Trophoblast cell (in vitro differentiated cells and primary cell): ENCODE measurements around the gene RCBTB2.

Experiments
- DNase-seq, 2 donors: peaks; one replicate each; pipeline ENCODE4 v3.0.0-alpha.2; 2016
- H2AFZ ChIP-seq: 2 replicates; pipeline ENCODE4 v1.6.1; 2013; ENCODE audit warnings: low read length, moderate library complexity, mild to moderate bottlenecking; ENCODE audit not compliant: insufficient read depth, poor library complexity
- H2AK5ac ChIP-seq: 2 replicates; pipeline ENCODE4 v1.6.1; 2013; ENCODE audit warnings: mild to moderate bottlenecking, low read length
- H2BK120ac ChIP-seq: 2 replicates; pipeline ENCODE4 v1.6.1; 2013; ENCODE audit warnings: low read length, mild to moderate bottlenecking, moderate library complexity; ENCODE audit not compliant: insufficient read depth, poor library complexity
- H2BK12ac ChIP-seq: 2 replicates; pipeline ENCODE4 v1.6.1; 2013; ENCODE audit warnings: mild to moderate bottlenecking, low read length, moderate library complexity
- H2BK5ac ChIP-seq: 2 replicates; pipeline ENCODE4 v1.6.1; 2013; ENCODE audit warnings: low read length, low read depth, moderate library complexity, mild to moderate bottlenecking; ENCODE audit not compliant: poor library complexity
- H3K14ac ChIP-seq: 2 replicates; pipeline ENCODE4 v1.6.1; 2013; ENCODE audit warnings: mild to moderate bottlenecking, low read length
- H3K18ac ChIP-seq: 2 replicates; pipeline ENCODE4 v1.6.1; 2013; ENCODE audit warnings: mild to moderate bottlenecking, low read length
- H3K23ac ChIP-seq: 2 replicates; pipeline ENCODE4 v1.6.1; 2013; ENCODE audit warnings: low read length
- H3K27ac ChIP-seq: 2 replicates; pipeline ENCODE4 v1.5.1; 2013; ENCODE audit warnings: low read depth, mild to moderate bottlenecking, inconsistent platforms, low read length, moderate library complexity
- H3K27me3 ChIP-seq: 2 replicates; pipeline ENCODE4 v1.6.1; 2013; ENCODE audit warnings: inconsistent platforms, mild to moderate bottlenecking, low read length, moderate library complexity; ENCODE audit not compliant: insufficient read depth
- H3K36me3 ChIP-seq, 2 experiments: 1 replicate in 1 of 2; 2 replicates in 1 of 2; pipeline ENCODE4 v1.6.1; 2013; ENCODE audit warnings: low read length in 2 of 2, mild to moderate bottlenecking in 2 of 2, moderate library complexity in 1 of 2; ENCODE audit not compliant: insufficient read depth in 2 of 2, control insufficient read depth in 1 of 2
- H3K4ac ChIP-seq: 2 replicates; pipeline ENCODE4 v1.6.1; 2013; ENCODE audit warnings: low read depth, mild to moderate bottlenecking, low read length, moderate library complexity
- H3K4me1 ChIP-seq, 2 experiments: 1 replicate in 1 of 2; 2 replicates in 1 of 2; pipeline ENCODE4 v1.6.1; 2013; ENCODE audit warnings: low read length in 2 of 2, mild to moderate bottlenecking in 2 of 2, moderate library complexity in 1 of 2; ENCODE audit not compliant: insufficient read depth in 2 of 2, control insufficient read depth in 1 of 2
- H3K4me2 ChIP-seq: 2 replicates; pipeline ENCODE4 v1.6.1; 2013; ENCODE audit warnings: inconsistent platforms, mild to moderate bottlenecking, low read length, moderate library complexity
- H3K4me3 ChIP-seq: 2 replicates; pipeline ENCODE4 v1.5.1; 2013; ENCODE audit warnings: mild to moderate bottlenecking, low read depth, low read length, inconsistent platforms
- H3K79me1 ChIP-seq: one replicate; pipeline ENCODE4 v1.6.1; 2013; ENCODE audit warnings: low read length
- H3K79me2 ChIP-seq: 2 replicates; pipeline ENCODE4 v1.6.1; 2013; ENCODE audit warnings: low read length, mild to moderate bottlenecking; ENCODE audit not compliant: control insufficient read depth, insufficient read depth, poor library complexity
- H3K9ac ChIP-seq: 2 replicates; pipeline ENCODE4 v1.6.1; 2013; ENCODE audit warnings: mild to moderate bottlenecking, low read length
- H3K9me3 ChIP-seq: 2 replicates; pipeline ENCODE4 v1.6.1; 2013; ENCODE audit warnings: low read depth, mild to moderate bottlenecking, control low read depth, inconsistent platforms, low read length; ENCODE audit not compliant: insufficient read depth
- H4K12ac ChIP-seq: 2 replicates; pipeline ENCODE4 v1.6.1; 2013; ENCODE audit warnings: low read depth, mild to moderate bottlenecking, low read length, moderate library complexity
- H4K8ac ChIP-seq: 2 replicates; pipeline ENCODE4 v1.6.1; 2013; ENCODE audit warnings: low read depth, mild to moderate bottlenecking, low read length, moderate library complexity
- H4K91ac ChIP-seq: one replicate; pipeline ENCODE4 v1.6.1; 2013; ENCODE audit warnings: low read depth, mild to moderate bottlenecking, low read length, moderate library complexity
- WGBS: extraction: QIAGEN DNeasy Blood & Tissue Kit; methylation state at CpG from one replicate; pipeline ENCODE4 v1.1.7; 2013; ENCODE audit warnings: missing lambda C conversion rate; ENCODE audit not compliant: insufficient read length, insufficient coverage; ENCODE audit errors: extremely low coverage; 5-methylcytosine and 5-hydroxymethylcytosine counted together

The RCBTB2 gene

DNA sequence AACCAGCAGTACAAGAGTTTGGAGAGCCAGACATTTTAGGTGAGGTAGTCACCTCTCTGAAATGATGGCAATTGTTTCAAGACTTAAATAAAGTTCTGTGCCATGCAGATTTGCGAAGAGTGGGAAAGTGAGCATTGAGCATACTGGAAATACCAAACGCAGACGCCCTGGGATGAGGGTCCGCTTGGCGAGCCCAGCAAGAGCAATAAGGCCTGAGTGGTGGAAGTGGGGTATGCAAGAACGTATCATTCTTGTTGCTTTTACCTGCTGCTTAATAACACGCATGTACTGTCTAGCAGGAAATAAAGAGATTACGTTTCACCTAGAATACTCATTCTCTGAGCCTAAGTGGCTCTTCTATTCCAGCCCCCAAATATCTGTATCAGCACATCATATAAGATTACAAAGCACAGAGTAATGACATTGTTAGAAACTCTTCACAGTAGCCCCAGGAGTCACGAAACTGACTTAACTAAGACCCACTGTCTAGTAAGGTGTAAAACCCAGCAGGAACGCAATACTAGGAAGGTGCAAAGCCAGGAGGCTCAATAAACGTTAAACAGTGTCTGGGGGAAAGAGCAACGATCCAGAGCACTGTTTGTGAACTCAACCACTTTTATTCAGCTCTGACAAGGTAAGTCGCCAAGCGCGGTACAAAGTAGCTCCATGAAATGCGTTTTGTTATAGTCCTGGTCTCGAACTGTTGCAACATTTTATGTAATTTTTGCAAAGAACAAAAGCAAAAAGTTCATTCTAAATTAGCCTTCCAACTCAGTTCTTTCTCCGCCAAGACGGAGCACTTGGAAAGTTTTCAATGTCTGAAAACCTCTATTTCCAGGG is 1.2 kb downstream of the RCBTB2 start:
- peaks cover 8% of the 10 kb centered on the region for H3K79me2 ChIP-seq
- no CpG with 5 or more reads among the region's 19 CpGs for WGBS
- peak overlapping the region; percentile 74 for H3K4me3 ChIP-seq
- H3K18ac ChIP-seq: no peak overlapping the region
- H3K9ac ChIP-seq: peak overlapping the region; percentile 62
- H3K27ac ChIP-seq: no peak overlapping the region
- H4K91ac ChIP-seq: peak overlapping the region; percentile 77
- H3K9me3 ChIP-seq: no peaks in the 10 kb centered on the region
- H3K27me3 ChIP-seq: no peaks in the 10 kb centered on the region
- no peak overlapping the region for H2AK5ac ChIP-seq
- H2BK120ac ChIP-seq: no peak overlapping the region
- H3K4ac ChIP-seq: no peak overlapping the region
- H3K4me2 ChIP-seq: peak overlapping the region; percentile 75
- H4K8ac ChIP-seq: peak overlapping the region; percentile 99
- no peak overlapping the region for H3K23ac ChIP-seq
- H3K36me3 ChIP-seq: no peaks in the 10 kb centered on the region
- DNase-seq: no peak
- H4K12ac ChIP-seq: no peak overlapping the region
- peaks cover 3 to 4% of the 10 kb centered on the region in 2 experiments for H3K4me1 ChIP-seq
- no peak overlapping the region for H3K14ac ChIP-seq
- peak overlapping the region; percentile 74 for H2AFZ ChIP-seq
- H2BK12ac ChIP-seq: no peak overlapping the region
- H2BK5ac ChIP-seq: no peak overlapping the region
- H3K79me1 ChIP-seq: peaks cover 11% of the 10 kb centered on the region

DNA sequence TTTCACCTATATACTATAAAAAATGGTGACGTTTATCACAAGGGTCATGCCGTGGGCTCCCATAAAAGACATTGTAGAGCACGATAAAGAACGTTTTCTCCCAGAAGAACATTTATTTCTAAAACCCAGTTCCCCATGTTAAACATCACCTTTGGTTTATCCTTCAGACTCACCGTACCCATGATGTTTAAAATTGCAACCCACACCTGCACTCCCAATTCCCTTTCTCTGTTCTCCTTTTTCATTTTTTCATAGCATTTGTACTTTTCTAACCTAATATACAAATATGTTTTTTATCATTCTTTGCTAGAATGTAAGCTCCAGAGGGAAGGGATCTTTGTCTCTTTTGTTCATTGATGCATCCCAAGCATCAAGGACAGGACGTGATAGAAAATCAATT is 2.0 kb downstream of the RCBTB2 start:
- Histone ChIP-seq H2BK12ac (no peak overlapping the region), H3K14ac (no peak overlapping the region), H2AFZ (no peak overlapping the region), H3K4me3 (no peak overlapping the region), H3K23ac (no peak overlapping the region), H3K27ac (no peak overlapping the region), H2BK5ac (no peak overlapping the region), H3K18ac (no peak overlapping the region), H2BK120ac (no peak overlapping the region), H2AK5ac (no peak overlapping the region), H3K4ac (no peak overlapping the region), H3K4me1 (peaks cover 3 to 4% of the 10 kb centered on the region in 2 experiments), H3K79me1 (peaks cover 11% of the 10 kb centered on the region), H3K79me2 (peaks cover 8% of the 10 kb centered on the region), H3K27me3 (no peaks in the 10 kb centered on the region), H3K4me2 (no peak overlapping the region), H3K36me3 (no peaks in the 10 kb centered on the region), H3K9me3 (no peaks in the 10 kb centered on the region), H4K91ac (no peak overlapping the region), H3K9ac (no peak overlapping the region), H4K8ac (no peak overlapping the region), H4K12ac (no peak overlapping the region)
- DNase-seq: no peak
- WGBS: no CpG with 5 or more reads among the region's 6 CpGs

DNA sequence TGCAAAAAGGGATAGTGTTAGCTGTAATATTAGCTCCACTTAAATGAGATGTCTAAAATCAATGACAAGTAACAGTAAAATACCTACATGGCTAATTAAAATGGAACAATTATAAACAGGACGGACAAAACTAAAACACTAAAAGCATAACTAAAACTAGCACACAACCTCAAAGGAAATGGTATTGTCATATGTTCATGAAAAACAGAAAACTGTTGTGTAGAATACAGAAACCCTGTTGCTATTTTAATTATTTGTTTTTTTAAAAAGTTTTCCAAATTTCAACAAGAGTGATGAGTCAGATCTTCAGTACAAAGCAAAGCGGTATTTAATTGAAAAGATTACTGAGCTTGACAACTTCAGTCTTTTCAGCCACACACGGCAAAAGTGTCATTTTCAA is 4.2 kb downstream of the RCBTB2 start:
- H4K91ac ChIP-seq: no peak overlapping the region
- H3K14ac ChIP-seq: no peak overlapping the region
- no peak overlapping the region for H3K9ac ChIP-seq
- H3K23ac ChIP-seq: no peak overlapping the region
- no peak overlapping the region for H2AFZ ChIP-seq
- no peak overlapping the region for H3K18ac ChIP-seq
- no peak overlapping the region for H3K4ac ChIP-seq
- H2AK5ac ChIP-seq: no peak overlapping the region
- H3K27me3 ChIP-seq: no peaks in the 10 kb centered on the region
- H4K8ac ChIP-seq: no peak overlapping the region
- DNase-seq: no peak
- peaks cover 11% of the 10 kb centered on the region for H3K79me1 ChIP-seq
- H3K27ac ChIP-seq: no peak overlapping the region
- no peak overlapping the region for H2BK12ac ChIP-seq
- no peak overlapping the region for H2BK120ac ChIP-seq
- H3K9me3 ChIP-seq: no peaks in the 10 kb centered on the region
- H3K4me2 ChIP-seq: no peak overlapping the region
- peaks cover 3 to 4% of the 10 kb centered on the region in 2 experiments for H3K4me1 ChIP-seq
- peaks cover 8% of the 10 kb centered on the region for H3K79me2 ChIP-seq
- H3K4me3 ChIP-seq: no peak overlapping the region
- no peak overlapping the region for H2BK5ac ChIP-seq
- no CpG with 5 or more reads among the region's 3 CpGs for WGBS
- no peak overlapping the region for H4K12ac ChIP-seq
- H3K36me3 ChIP-seq: no peaks in the 10 kb centered on the region

DNA sequence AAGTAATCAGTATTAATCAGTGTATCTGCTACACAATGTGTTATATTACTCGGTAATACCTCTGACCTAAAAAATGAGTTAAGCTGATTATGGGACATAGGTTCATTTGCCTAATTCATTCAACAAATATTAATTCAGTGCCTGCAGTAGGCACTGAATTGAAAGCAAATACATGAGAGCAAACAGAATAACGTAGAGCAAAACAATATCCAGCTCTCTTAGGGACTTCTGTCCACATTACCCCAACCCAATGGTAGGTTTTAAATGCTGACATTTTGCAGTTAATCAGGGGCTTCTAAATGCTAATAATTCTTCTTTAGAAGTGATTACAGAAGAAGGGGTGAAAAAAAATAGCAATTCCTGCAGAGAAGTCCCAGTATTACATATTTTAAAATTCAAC is 4.9 kb downstream of the RCBTB2 start:
- DNase-seq: no peak
- Histone ChIP-seq H3K14ac (no peak overlapping the region), H2BK5ac (no peak overlapping the region), H3K79me2 (peaks cover 5% of the 10 kb centered on the region), H3K27me3 (no peaks in the 10 kb centered on the region), H2AFZ (no peak overlapping the region), H4K8ac (no peak overlapping the region), H2BK12ac (no peak overlapping the region), H3K18ac (no peak overlapping the region), H3K9ac (no peak overlapping the region), H2BK120ac (no peak overlapping the region), H2AK5ac (no peak overlapping the region), H4K91ac (no peak overlapping the region), H3K4me3 (no peak overlapping the region), H3K4me2 (no peak overlapping the region), H3K23ac (no peak overlapping the region), H3K9me3 (no peaks in the 10 kb centered on the region), H4K12ac (no peak overlapping the region), H3K36me3 (no peaks in the 10 kb centered on the region), H3K79me1 (peaks cover 6% of the 10 kb centered on the region), H3K27ac (no peak overlapping the region), H3K4me1 (no peaks in the 10 kb centered on the region), H3K4ac (no peak overlapping the region)
- WGBS: no CpG with 5 or more reads among the region's 2 CpGs
